Stomach (tissue), 9 donors: ENCODE data around the gene MNAT1. TPM values are rescaled to one million over a fixed set of nuclear protein-coding genes. Genes with fewer than 3 reads are reported as not detected.

Experiments used
- DNase-seq, 2 donors: peaks; one replicate each; pipeline versions ENCODE4 v3.0.0 to v3.0.0-alpha.2; 2013 to 2019
- H3K27ac ChIP-seq, 5 donors: fragments of 200-600 bp in 4 of 5; sonication (generic) in 4 of 5; one replicate each; pipeline ENCODE4 v1.5.1; 2013 to 2019; ENCODE audit warnings: mild to moderate bottlenecking in 1 of 5, moderate library complexity in 1 of 5
- H3K27me3 ChIP-seq, 3 donors: fragments of 200-600 bp; sonication (generic); one replicate each; pipeline ENCODE4 v1.5.1; 2017 to 2019; ENCODE audit warnings: mixed run types in 1 of 3
- H3K36me3 ChIP-seq, 4 donors: fragments of 200-600 bp; sonication (generic); 1 replicate in 3 of 4; 2 replicates in 1 of 4; pipeline ENCODE4 v1.5.1; 2016 to 2019
- H3K4me1 ChIP-seq, 4 donors: fragments of 200-600 bp; sonication (generic); one replicate each; pipeline ENCODE4 v1.5.1; 2016 to 2019
- H3K4me3 ChIP-seq, 4 donors: fragments of 200-600 bp; sonication (generic) in 3 of 4; one replicate each; pipeline ENCODE4 v1.5.1; 2016 to 2019; ENCODE audit warnings: mild to moderate bottlenecking in 1 of 4
- H3K9me3 ChIP-seq, 4 donors: fragments of 200-600 bp; sonication (generic); one replicate each; pipeline ENCODE4 v1.5.1; 2016 to 2019
- EP300 ChIP-seq: sonication (generic); formaldehyde crosslinking; IDR thresholded peaks from one replicate; pipeline ENCODE4 v1.6.1; 2017; ENCODE audit warnings: antibody characterized with exemption
- POLR2A ChIP-seq, 4 donors: fragments of 450-650 bp; IDR thresholded peaks; one replicate each; pipeline ENCODE4 v1.6.1; 2016; ENCODE audit warnings: antibody characterized with exemption in 4 of 4, control low read depth in 2 of 4, mild to moderate bottlenecking in 1 of 4, moderate library complexity in 1 of 4
- POLR2AphosphoS5 ChIP-seq, 3 donors: sonication (generic); formaldehyde crosslinking; IDR thresholded peaks; one replicate each; pipeline ENCODE4 v1.6.1; 2016; ENCODE audit warnings: antibody characterized with exemption in 3 of 3
- WGBS, 5 donors: extraction: QIAGEN DNeasy Blood & Tissue Kit in 3 of 5; methylation state at CpG; one replicate each; pipeline versions ENCODE4 v1.1.5 to v1.1.7; 2013 to 2018; 5-methylcytosine and 5-hydroxymethylcytosine counted together
- intact Hi-C: fragments of 100-400 bp; cut with DNase I; formaldehyde crosslinking; loops from one replicate; pipeline ENCODE4 v1.15.1; 2023; ENCODE audit warnings: low total_unique reads
- polyA plus RNA-seq, 3 donors: library from polyadenylated mRNA; stranded (reverse); fragments of 200-250 nt; gene quantifications; one replicate each; pipeline ENCODE4 v1.2.3, GENCODE V29; 2013
- total RNA-seq, 5 donors: library from RNA; depleted of rRNA; stranded (reverse); fragments of >200 nt; gene quantifications; one replicate each; pipeline versions ENCODE4 v1.1.0 to v1.2.3, GENCODE V29; 2014 to 2016
- TF ChIP-seq, protein P1 (sequence below), 7 experiments: fragments of 450-650 bp in 4 of 7; fragments of 200-600 bp in 3 of 7; sonication (generic) in 3 of 7; IDR thresholded peaks; one replicate each; pipeline ENCODE4 v1.5.1; 2016 to 2019; ENCODE audit warnings: antibody characterized with exemption in 7 of 7, control low read depth in 2 of 7, mild to moderate bottlenecking in 1 of 7
- donor health status: healthy with polysubstance abuse.
- donor health status: Bipolar disorder and iron deficiency.
- donor health status: healthy.

MNAT1 gene
- total and polyA plus RNA-seq, 8 donors, result 10.3 to 150 (median 19.9) TPM

DNA sequence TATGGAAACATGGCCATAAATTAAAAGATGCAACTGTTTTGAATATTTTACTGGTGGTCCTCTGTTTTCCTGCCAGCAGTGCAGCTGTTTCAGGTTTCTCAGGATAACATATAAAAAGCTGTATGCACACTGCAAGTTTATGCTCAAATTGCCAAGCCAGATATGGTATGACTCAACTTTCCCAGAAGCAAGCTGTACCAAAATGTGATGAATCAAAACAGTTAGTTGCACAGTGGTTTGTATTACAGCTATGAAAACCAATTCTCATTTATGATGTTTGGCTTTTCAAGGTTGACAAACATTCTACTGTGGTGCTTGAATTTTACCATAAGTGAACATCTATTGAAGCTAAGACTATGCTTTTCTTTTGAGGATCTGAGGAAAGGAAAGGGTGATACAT, 230.8 kb downstream of the MNAT1 start:
- H3K4me1 ChIP-seq, result no peaks in the 10 kb centered on the region
- no peaks in the 10 kb centered on the region for H3K9me3 ChIP-seq
- TF ChIP-seq POLR2A (IDR thresholded peaks at IDR 0.05) (no peak), POLR2AphosphoS5 (IDR thresholded peaks at IDR 0.05) (no peak), EP300 (no peak)
- TF ChIP-seq, protein P1, sequence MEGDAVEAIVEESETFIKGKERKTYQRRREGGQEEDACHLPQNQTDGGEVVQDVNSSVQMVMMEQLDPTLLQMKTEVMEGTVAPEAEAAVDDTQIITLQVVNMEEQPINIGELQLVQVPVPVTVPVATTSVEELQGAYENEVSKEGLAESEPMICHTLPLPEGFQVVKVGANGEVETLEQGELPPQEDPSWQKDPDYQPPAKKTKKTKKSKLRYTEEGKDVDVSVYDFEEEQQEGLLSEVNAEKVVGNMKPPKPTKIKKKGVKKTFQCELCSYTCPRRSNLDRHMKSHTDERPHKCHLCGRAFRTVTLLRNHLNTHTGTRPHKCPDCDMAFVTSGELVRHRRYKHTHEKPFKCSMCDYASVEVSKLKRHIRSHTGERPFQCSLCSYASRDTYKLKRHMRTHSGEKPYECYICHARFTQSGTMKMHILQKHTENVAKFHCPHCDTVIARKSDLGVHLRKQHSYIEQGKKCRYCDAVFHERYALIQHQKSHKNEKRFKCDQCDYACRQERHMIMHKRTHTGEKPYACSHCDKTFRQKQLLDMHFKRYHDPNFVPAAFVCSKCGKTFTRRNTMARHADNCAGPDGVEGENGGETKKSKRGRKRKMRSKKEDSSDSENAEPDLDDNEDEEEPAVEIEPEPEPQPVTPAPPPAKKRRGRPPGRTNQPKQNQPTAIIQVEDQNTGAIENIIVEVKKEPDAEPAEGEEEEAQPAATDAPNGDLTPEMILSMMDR (IDR thresholded peaks at IDR 0.05), result no peak
- peak in 1 of 2 donors; percentile 35 for DNase-seq
- H3K36me3 ChIP-seq, result peaks cover 0 to 7% (median 0%) of the 10 kb centered on the region in 4 donors
- no peak overlapping the region for H3K4me3 ChIP-seq
- H3K27ac ChIP-seq, result no peak overlapping the region
- no peaks in the 10 kb centered on the region for H3K27me3 ChIP-seq
- intact Hi-C loops, result no loop called here

GRCh38 chr14:60968099-60968498, 233.5 kb downstream of the MNAT1 start:
- H3K36me3 ChIP-seq, result peaks cover 0 to 11% (median 0%) of the 10 kb centered on the region in 4 donors
- no peak overlapping the region for H3K27ac ChIP-seq
- no peaks in the 10 kb centered on the region for H3K9me3 ChIP-seq
- 81 to 94% (median 90%) methylated on average over 1 of the region's 1 CpG for WGBS, 5 donors
- H3K4me3 ChIP-seq, result no peak overlapping the region
- TF ChIP-seq, protein P1 (IDR thresholded peaks at IDR 0.05), result no peak
- TF ChIP-seq POLR2AphosphoS5 (IDR thresholded peaks at IDR 0.05) (no peak), POLR2A (IDR thresholded peaks at IDR 0.05) (no peak), EP300 (no peak)
- no peaks in the 10 kb centered on the region for H3K4me1 ChIP-seq
- intact Hi-C loops, result no loop called here
- H3K27me3 ChIP-seq, result no peaks in the 10 kb centered on the region
- no peak for DNase-seq

- no peaks in the 10 kb centered on the region for H3K27me3 ChIP-seq
- DNase-seq, result no peak
- TF ChIP-seq, protein P1 (IDR thresholded peaks at IDR 0.05), result no peak
- no peak for TF ChIP-seq POLR2AphosphoS5 (IDR thresholded peaks at IDR 0.05)
- H3K4me1 ChIP-seq, result no peaks in the 10 kb centered on the region
- H3K27ac ChIP-seq, result no peak overlapping the region
- H3K36me3 ChIP-seq, result peaks cover 0 to 17% (median 2%) of the 10 kb centered on the region in 4 donors
- no peak overlapping the region for H3K4me3 ChIP-seq
- no peaks in the 10 kb centered on the region for H3K9me3 ChIP-seq
- intact Hi-C loops, result no loop called here
Observed at GRCh38 chr14:60968671-60969070, 234.1 kb downstream of the MNAT1 start.

DNA sequence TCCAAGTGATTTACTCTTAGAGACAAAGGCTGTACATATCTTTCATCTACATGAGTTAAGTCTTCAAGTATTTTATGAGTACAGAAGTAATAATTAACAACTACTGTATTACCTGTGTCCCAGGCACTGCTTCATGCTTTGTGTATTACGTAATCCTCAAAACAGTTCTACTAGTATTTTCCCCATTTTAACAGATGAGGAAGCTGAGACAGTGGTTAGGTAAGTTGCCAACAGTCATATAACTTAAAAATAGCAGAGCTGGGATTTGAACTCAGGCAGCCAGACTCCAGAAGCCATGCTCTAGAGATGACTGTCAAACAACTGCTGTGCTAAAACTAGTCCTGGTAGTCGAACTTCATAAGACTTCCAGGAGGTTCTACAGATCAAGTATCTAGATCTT, 235.6 kb downstream of the MNAT1 start:
- DNase-seq, result no peak
- intact Hi-C loops, result no loop called here
- Histone ChIP-seq H3K27ac (no peak overlapping the region), H3K36me3 (peaks cover 3 to 26% (median 9%) of the 10 kb centered on the region in 4 donors), H3K4me3 (no peak overlapping the region), H3K9me3 (no peaks in the 10 kb centered on the region), H3K4me1 (no peaks in the 10 kb centered on the region), H3K27me3 (no peaks in the 10 kb centered on the region)
- WGBS, 5 donors, result 85 to 92% (median 89%) methylated on average over 2 of the region's 2 CpGs
- no peak for TF ChIP-seq POLR2A (IDR thresholded peaks at IDR 0.05)
- TF ChIP-seq EP300, result no peak
- TF ChIP-seq, protein P1 (IDR thresholded peaks at IDR 0.05), result no peak
- no peak for TF ChIP-seq POLR2AphosphoS5 (IDR thresholded peaks at IDR 0.05)
